WTC11 (cell line): Measurements from ENCODE around the gene ZNF362. TPM values are rescaled to one million over a fixed set of nuclear protein-coding genes. Genes with fewer than 3 reads are reported as not detected.

Experiments used
- ATAC-seq: fragments of 200-7000 bp; cut with Tn5 transposase; 2 replicates; pipeline ENCODE4 v1.10.0; 2021; ENCODE audit warnings: mild to moderate bottlenecking, moderate library complexity
- CTCF ChIA-PET: fragments of 300-600 bp; sonication (Branson Sonifier 250); formaldehyde crosslinking; loops from one replicate; lab custom pipeline; 2021; ENCODE audit warnings: antibody characterized with exemption; lab: Charles Lee
- POLR2A ChIA-PET: fragments of 350-600 bp; sonication (Branson Sonifier 250); formaldehyde crosslinking; loops from one replicate; lab custom pipeline; 2021; ENCODE audit warnings: antibody characterized with exemption; lab: Charles Lee
- DNase-seq: peaks from one replicate; pipeline ENCODE4 v3.0.0; 2021; ENCODE audit warnings: low spot score
- H3K27ac Mint-ChIP-seq: 2 replicates; pipeline ENCODE4 v1.8.0; 2021; ENCODE audit warnings: mixed read lengths
- H3K27me3 Mint-ChIP-seq: 2 replicates; pipeline ENCODE4 v1.8.0; 2021; ENCODE audit warnings: low read depth, mild to moderate bottlenecking, moderate library complexity, mixed read lengths
- H3K36me3 Mint-ChIP-seq: 2 replicates; pipeline ENCODE4 v1.8.0; 2021; ENCODE audit warnings: mixed read lengths
- H3K4me1 Mint-ChIP-seq: 2 replicates; pipeline ENCODE4 v1.8.0; 2022; ENCODE audit warnings: mixed read lengths
- H3K4me3 Mint-ChIP-seq: 2 replicates; pipeline ENCODE4 v1.8.0; 2021; ENCODE audit warnings: mild to moderate bottlenecking, moderate library complexity, mixed read lengths
- H3K9me3 Mint-ChIP-seq: 2 replicates; pipeline ENCODE4 v1.8.0; 2021; ENCODE audit warnings: mixed read lengths
- E2F1 ChIP-seq: sonication (generic); formaldehyde crosslinking; IDR thresholded peaks from 2 replicates; pipeline ENCODE4 v1.8.0; 2022; ENCODE audit warnings: mild to moderate bottlenecking, missing genetic modification reagents
- FOXJ3 ChIP-seq: sonication (generic); formaldehyde crosslinking; IDR thresholded peaks from 2 replicates; pipeline ENCODE4 v1.9.0; 2021; ENCODE audit warnings: missing genetic modification reagents, mild to moderate bottlenecking, borderline replicate concordance
- FOXK1 ChIP-seq: sonication (generic); formaldehyde crosslinking; IDR thresholded peaks from 2 replicates; pipeline ENCODE4 v1.8.0; 2022; ENCODE audit warnings: mild to moderate bottlenecking, moderate library complexity, missing genetic modification reagents
- FOXP4 ChIP-seq: sonication (generic); formaldehyde crosslinking; IDR thresholded peaks from 2 replicates; pipeline ENCODE4 v1.8.0; 2022; ENCODE audit warnings: mild to moderate bottlenecking, missing genetic modification reagents
- GABPB1 ChIP-seq: sonication (generic); formaldehyde crosslinking; IDR thresholded peaks from 2 replicates; pipeline ENCODE4 v1.8.1; 2023; ENCODE audit warnings: mild to moderate bottlenecking, missing genetic modification reagents
- NFATC4 ChIP-seq: fragments of 250-450 bp; sonication (Bioruptor Pico); IDR thresholded peaks from 2 replicates; pipeline ENCODE4 v1.9.0; 2021; ENCODE audit warnings: mild to moderate bottlenecking
- PREB ChIP-seq: sonication (generic); formaldehyde crosslinking; IDR thresholded peaks from 2 replicates; pipeline ENCODE4 v1.8.1; 2022; ENCODE audit warnings: mild to moderate bottlenecking, missing genetic modification reagents, moderate library complexity, borderline replicate concordance
- PRRX2 ChIP-seq: fragments of 250-450 bp; sonication (Bioruptor Pico); IDR thresholded peaks from 2 replicates; pipeline ENCODE4 v1.8.0; 2021; ENCODE audit warnings: mild to moderate bottlenecking
- RELA ChIP-seq: sonication (generic); formaldehyde crosslinking; IDR thresholded peaks from 2 replicates; pipeline ENCODE4 v1.8.1; 2022; ENCODE audit warnings: missing genetic modification reagents, mild to moderate bottlenecking, borderline replicate concordance
- SP1 ChIP-seq: sonication (generic); formaldehyde crosslinking; conservative IDR thresholded peaks from 2 replicates; pipeline ENCODE4 v1.8.1; 2022; ENCODE audit warnings: missing genetic modification reagents
- ZNF219 ChIP-seq: sonication (generic); formaldehyde crosslinking; IDR thresholded peaks from 2 replicates; pipeline ENCODE4 v1.8.0; 2023; ENCODE audit warnings: missing genetic modification reagents, mild to moderate bottlenecking, borderline replicate concordance
- ZNF396 ChIP-seq: fragments of 250-450 bp; sonication (Bioruptor Pico); IDR thresholded peaks from 2 replicates; pipeline ENCODE4 v1.8.0; 2021; ENCODE audit warnings: mild to moderate bottlenecking, moderate library complexity, borderline replicate concordance
- total RNA-seq: library from RNA; stranded (reverse); gene quantifications from 3 replicates; pipeline ENCODE4 v1.2.3, GENCODE V29; 2021

Gene ZNF362
- total RNA-seq, 1 experiment from 2014 or later: 24.2 TPM

GRCh38 chr1:33305016-33305415 is 48.7 kb downstream of the ZNF362 start:
- TF ChIP-seq SP1 (CRISPR knock-in tag): no peak
- no peak for TF ChIP-seq ZNF396 (CRISPR knock-in tag)
- no peak for TF ChIP-seq PRRX2 (CRISPR knock-in tag)
- TF ChIP-seq FOXJ3 (CRISPR knock-in tag): no peak
- TF ChIP-seq NFATC4 (CRISPR knock-in tag): no peak
- no peak for TF ChIP-seq ZNF219 (CRISPR knock-in tag)
- no peak for TF ChIP-seq FOXK1 (CRISPR knock-in tag)
- no peak for TF ChIP-seq RELA (CRISPR knock-in tag)
- TF ChIP-seq E2F1 (CRISPR knock-in tag): no peak
- H3K27me3 Mint-ChIP-seq: peaks cover 44% of the 10 kb centered on the region
- H3K27ac Mint-ChIP-seq: no peak overlapping the region
- CTCF ChIA-PET: interaction anchor here (1.5 to 4.4 kb wide), 2 partner anchors 10 to 167 kb away, joined by 3 to 28 read pairs; no protein-coding TSS in a partner anchor
- DNase-seq (no peak), ATAC-seq (no peak)
- POLR2A ChIA-PET: interaction anchor here (1.1 kb wide), 1 partner anchor 16 kb away, joined by 4 read pairs; no protein-coding TSS in a partner anchor
- H3K9me3 Mint-ChIP-seq: peaks cover 10% of the 10 kb centered on the region; the same call in 1 of the 2 replicates
- H3K36me3 Mint-ChIP-seq: peaks cover 6% of the 10 kb centered on the region
- no peak overlapping the region for H3K4me3 Mint-ChIP-seq
- peaks cover 12% of the 10 kb centered on the region for H3K4me1 Mint-ChIP-seq

GRCh38 chr1:33305816-33306652 is 49.7 kb downstream of the ZNF362 start:
- H3K27ac Mint-ChIP-seq: no peak overlapping the region
- peak; percentile 21 for ATAC-seq

More at GRCh38 chr1:33305816-33306652, 49.7 kb downstream of the ZNF362 start:
- DNase-seq: no peak
- Mint-ChIP-seq H3K4me3 (peak overlapping the region; percentile 45), H3K27me3 (peaks cover 53% of the 10 kb centered on the region), H3K4me1 (peaks cover 3% of the 10 kb centered on the region; the same call in 1 of the 2 replicates), H3K36me3 (peaks cover 6% of the 10 kb centered on the region; the same call in 1 of the 2 replicates), H3K9me3 (peaks cover 10% of the 10 kb centered on the region; the same call in 1 of the 2 replicates)
- TF ChIP-seq FOXK1 (CRISPR knock-in tag) (no peak), GABPB1 (CRISPR knock-in tag) (no peak), FOXP4 (CRISPR knock-in tag) (no peak), PREB (CRISPR knock-in tag) (no peak)
- ChIA-PET POLR2A (no interaction called here), CTCF (interaction anchor here (1.2 to 4.4 kb wide), 4 partner anchors 11 to 179 kb away, joined by 3 to 28 read pairs (median 6); no protein-coding TSS in a partner anchor)
